ENCODE measurements around the gene ZNF615.
"Not testable (repeated sequence)": the region's sequence is repeated elsewhere in the genome, so short reads cannot be mapped to it uniquely, and the experiment has no call there.

ZNF615 gene

GRCh38 chr19:51980116-51980736 lies 27.8 kb downstream of the ZNF615 start:
- DNase-seq = no peak

- no peak for DNase-seq
These were observed 29.1 kb downstream of the ZNF615 start for GRCh38 chr19:51978882-51979281.

GRCh38 chr19:51977346-51977745 lies 30.7 kb downstream of the ZNF615 start:
- DNase-seq = no peak

- DNase-seq = no peak
These were observed 31.2 kb downstream of the ZNF615 start for GRCh38 chr19:51976852-51977251.

GRCh38 chr19:51975787-51976186 lies 32.2 kb downstream of the ZNF615 start:
- DNase-seq = not testable (repeated sequence)

- DNase-seq = no peak
These were observed 36.4 kb downstream of the ZNF615 start for GRCh38 chr19:51971624-51972023.

- no peak for DNase-seq
These were observed 37.3 kb downstream of the ZNF615 start for GRCh38 chr19:51970718-51971117.

GRCh38 chr19:51965583-51965982 lies 42.4 kb downstream of the ZNF615 start:
- DNase-seq = no peak

DNA sequence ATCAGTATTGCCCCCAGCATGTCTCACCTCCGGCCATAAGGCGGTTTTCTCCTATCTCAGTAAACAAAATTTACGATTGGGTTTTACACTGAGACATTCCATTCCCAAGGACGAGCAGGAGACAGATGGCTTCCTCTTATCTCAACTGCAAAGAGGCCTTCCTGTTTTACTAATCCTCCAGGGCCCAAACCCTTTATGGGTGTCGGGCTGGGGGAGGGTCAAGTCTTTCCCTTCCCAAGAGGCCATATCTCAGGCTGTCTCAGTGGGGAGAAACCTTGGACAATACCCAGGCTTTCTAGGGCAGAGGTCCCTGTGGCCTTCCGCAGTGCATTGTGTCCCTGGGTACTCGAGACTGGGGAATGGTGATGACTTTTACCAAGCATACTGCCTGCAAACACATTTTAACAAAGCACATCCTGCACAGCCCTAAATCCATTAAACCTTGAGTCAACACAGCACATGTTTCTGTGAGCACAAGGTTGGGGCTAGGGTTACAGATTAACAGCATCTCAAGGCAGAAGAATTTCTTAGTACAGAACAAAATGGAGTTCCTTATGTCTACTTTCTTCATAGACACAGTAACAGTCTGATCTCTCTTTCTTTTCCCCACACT lies 47.3 kb downstream of the ZNF615 start:
- DNase-seq = not testable (repeated sequence)

- DNase-seq = no peak
These were observed 48.2 kb downstream of the ZNF615 start for GRCh38 chr19:51959791-51960190.

DNA sequence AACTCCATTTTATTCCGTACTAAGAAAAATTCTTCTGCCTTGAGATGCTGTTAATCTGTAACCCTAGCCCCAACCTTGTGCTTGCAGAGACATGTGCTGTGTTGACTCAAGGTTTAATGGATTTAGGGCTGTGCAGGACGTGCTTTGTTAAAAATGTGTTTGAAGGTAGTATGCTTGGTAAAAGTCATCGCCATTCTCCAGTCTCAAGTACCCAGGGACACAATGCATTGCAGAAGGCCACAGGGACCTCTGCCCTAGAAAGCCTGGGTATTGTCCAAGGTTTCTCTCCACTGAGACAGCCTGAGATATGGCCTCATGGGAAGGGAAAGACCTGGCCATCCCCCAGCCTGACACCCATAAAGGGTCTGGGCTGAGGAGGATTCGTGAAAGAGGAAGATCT lies 50.2 kb downstream of the ZNF615 start:
- DNase-seq = not testable (repeated sequence)

GRCh38 chr19:51948975-51949374 lies 59.0 kb downstream of the ZNF615 start:
- DNase-seq = no peak

- DNase-seq = no peak
These were observed 61.4 kb downstream of the ZNF615 start for GRCh38 chr19:51946602-51947001.

GRCh38 chr19:51944798-51945552 lies 63.0 kb downstream of the ZNF615 start:
- no peak for DNase-seq
